Activated CD4-positive, alpha-beta T cell treated with anti-CD3 and anti-CD28 coated beads, Interleukin-2, amount 10 ng/mL, durations not matched to agents 7 days and 5 days (primary cell): Measurements from ENCODE around the gene ZNF700. TPM values are rescaled to one million over a fixed set of nuclear protein-coding genes. Genes with fewer than 3 reads are reported as not detected.
"Not testable (repeated sequence)": the region's sequence is repeated elsewhere in the genome, so short reads cannot be mapped to it uniquely, and the experiment has no call there.

Source experiments
- CTCF ChIA-PET: fragments of 350-600 bp; sonication (Branson Sonifier 250); formaldehyde crosslinking; loops from one replicate; lab custom pipeline; 2021; ENCODE audit warnings: antibody characterized with exemption; lab: Charles Lee
- POLR2A ChIA-PET: fragments of 350-600 bp; sonication (Branson Sonifier 250); formaldehyde crosslinking; loops from one replicate; lab custom pipeline; 2021; ENCODE audit warnings: antibody characterized with exemption; lab: Charles Lee
- DNase-seq: peaks from one replicate; pipeline ENCODE4 v3.0.0-alpha.2; 2020
- H3K27ac Mint-ChIP-seq: one replicate; pipeline ENCODE4 v1.8.0; 2021; ENCODE audit warnings: mild to moderate bottlenecking, moderate library complexity, mixed read lengths
- H3K27me3 Mint-ChIP-seq: one replicate; pipeline ENCODE4 v1.8.0; 2021; ENCODE audit warnings: mixed read lengths
- H3K36me3 Mint-ChIP-seq: one replicate; pipeline ENCODE4 v1.8.0; 2021; ENCODE audit warnings: low read depth, mixed read lengths
- H3K4me1 Mint-ChIP-seq: one replicate; pipeline ENCODE4 v1.8.0; 2021; ENCODE audit warnings: mixed read lengths
- H3K4me3 Mint-ChIP-seq: one replicate; pipeline ENCODE4 v1.8.0; 2021; ENCODE audit warnings: mild to moderate bottlenecking, moderate library complexity, mixed read lengths
- H3K9me3 Mint-ChIP-seq: one replicate; pipeline ENCODE4 v1.8.0; 2021; ENCODE audit warnings: mixed read lengths
- total RNA-seq, 2 experiments: library from RNA; stranded (reverse); gene quantifications; one replicate each; pipeline ENCODE4 v1.2.3, GENCODE V29; 2021

Gene ZNF700
- total RNA-seq, 2 experiments from 2014 or later, result 21.2 to 22.1 TPM

DNA sequence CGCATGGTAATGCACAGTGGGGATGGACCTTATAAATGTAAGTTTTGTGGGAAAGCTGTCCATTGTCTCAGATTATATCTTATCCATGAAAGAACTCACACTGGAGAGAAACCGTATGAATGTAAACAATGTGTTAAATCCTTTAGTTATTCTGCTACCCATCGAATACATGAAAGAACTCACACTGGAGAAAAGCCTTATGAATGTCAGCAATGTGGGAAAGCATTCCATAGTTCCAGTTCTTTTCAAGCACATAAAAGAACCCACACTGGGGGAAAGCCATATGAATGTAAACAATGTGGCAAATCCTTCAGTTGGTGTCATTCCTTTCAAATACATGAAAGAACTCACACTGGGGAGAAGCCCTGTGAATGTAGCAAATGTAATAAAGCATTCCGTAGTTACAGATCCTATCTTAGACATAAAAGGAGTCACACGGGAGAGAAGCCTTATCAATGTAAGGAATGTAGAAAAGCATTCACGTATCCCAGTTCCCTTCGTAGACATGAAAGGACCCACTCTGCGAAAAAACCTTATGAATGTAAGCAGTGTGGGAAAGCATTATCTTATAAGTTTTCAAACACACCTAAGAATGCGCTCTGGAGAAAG, 53.7 kb downstream of the ZNF700 start:
- no peak overlapping the region for H3K27ac Mint-ChIP-seq

DNA sequence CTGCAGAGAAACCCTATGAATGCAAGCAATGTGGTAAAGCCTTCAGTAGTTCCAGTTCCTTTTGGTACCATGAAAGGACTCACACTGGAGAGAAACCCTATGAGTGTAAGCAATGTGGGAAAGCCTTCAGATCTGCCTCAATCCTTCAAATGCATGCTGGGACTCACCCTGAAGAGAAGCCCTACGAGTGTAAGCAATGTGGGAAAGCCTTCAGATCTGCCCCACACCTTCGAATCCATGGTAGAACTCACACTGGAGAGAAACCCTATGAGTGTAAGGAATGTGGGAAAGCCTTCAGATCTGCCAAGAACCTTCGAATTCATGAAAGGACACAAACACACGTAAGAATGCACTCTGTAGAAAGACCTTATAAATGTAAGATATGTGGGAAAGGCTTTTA, 54.6 kb downstream of the ZNF700 start:
- Mint-ChIP-seq H3K27me3 (no peaks in the 10 kb centered on the region), H3K36me3 (peaks cover 35% of the 10 kb centered on the region), H3K4me1 (no peaks in the 10 kb centered on the region), H3K9me3 (peaks cover 61% of the 10 kb centered on the region), H3K27ac (no peak overlapping the region), H3K4me3 (no peak overlapping the region)
- no peak for DNase-seq
- POLR2A ChIA-PET, result no interaction called here
- CTCF ChIA-PET, result no interaction called here

More for the DNA sequence above, 53.7 kb downstream of the ZNF700 start:
- no peak for DNase-seq
- Mint-ChIP-seq H3K9me3 (peaks cover 61% of the 10 kb centered on the region), H3K4me3 (no peak overlapping the region), H3K36me3 (peaks cover 39% of the 10 kb centered on the region), H3K4me1 (no peaks in the 10 kb centered on the region), H3K27me3 (no peaks in the 10 kb centered on the region)
- ChIA-PET POLR2A (no interaction called here), CTCF (no interaction called here)

DNA sequence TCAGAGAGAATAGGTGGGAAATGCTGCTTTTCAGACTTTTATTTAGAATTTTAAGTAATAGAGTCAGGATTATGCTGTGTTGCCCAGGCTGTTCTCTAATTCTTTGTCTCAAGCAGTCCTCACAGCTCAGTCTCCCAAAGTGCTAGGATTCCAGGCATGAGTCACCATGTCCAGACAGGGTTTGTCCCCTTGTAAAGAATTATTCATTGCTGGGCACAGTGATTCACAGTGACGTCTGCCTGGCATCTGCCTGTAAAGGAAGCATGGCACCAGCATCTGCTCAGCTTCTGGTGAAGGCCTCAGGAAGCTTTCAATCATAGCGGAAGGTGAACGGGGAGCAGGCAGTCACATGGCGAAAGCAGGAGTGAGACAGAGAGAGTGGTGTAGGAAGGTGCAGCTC, 57.6 kb downstream of the ZNF700 start:
- Mint-ChIP-seq H3K27ac (no peak overlapping the region), H3K4me1 (peaks cover 3% of the 10 kb centered on the region), H3K36me3 (peaks cover 23% of the 10 kb centered on the region), H3K4me3 (no peak overlapping the region), H3K9me3 (peaks cover 49% of the 10 kb centered on the region), H3K27me3 (no peaks in the 10 kb centered on the region)
- no peak for DNase-seq
- CTCF ChIA-PET, result interaction anchor here (0.5 to 0.6 kb wide), 2 partner anchors 28 to 161 kb away, joined by 3 read pairs; no protein-coding TSS in a partner anchor
- POLR2A ChIA-PET, result no interaction called here

DNA sequence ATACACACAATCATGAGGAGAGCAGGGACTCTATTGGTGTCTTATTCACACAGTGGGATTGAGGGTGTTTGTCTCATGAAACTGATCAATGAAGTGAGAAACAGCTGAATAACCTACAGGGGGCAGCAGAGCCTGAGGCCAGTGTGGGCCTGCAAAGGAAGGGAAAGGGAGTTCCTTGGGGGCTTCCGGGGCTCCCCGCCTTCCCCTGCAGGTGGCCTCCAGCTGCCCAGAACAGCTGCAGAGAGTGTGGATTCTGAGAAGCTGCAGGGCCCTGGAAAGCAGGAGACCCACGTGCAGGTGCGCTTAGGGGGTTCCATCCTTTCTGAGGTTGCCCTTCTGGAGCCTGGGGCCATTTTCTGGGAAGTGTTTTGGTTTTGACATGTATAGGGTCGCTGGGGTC, 60.1 kb downstream of the ZNF700 start:
- Mint-ChIP-seq H3K27me3 (no peaks in the 10 kb centered on the region), H3K27ac (no peak overlapping the region), H3K4me1 (peaks cover 8% of the 10 kb centered on the region), H3K4me3 (no peak overlapping the region), H3K36me3 (peaks cover 1% of the 10 kb centered on the region), H3K9me3 (peaks cover 24% of the 10 kb centered on the region)
- no peak for DNase-seq
- CTCF ChIA-PET, result no interaction called here
- POLR2A ChIA-PET, result interaction anchor here (0.9 kb wide), 1 partner anchor 21 kb away, joined by 4 read pairs; no protein-coding TSS in a partner anchor

DNA sequence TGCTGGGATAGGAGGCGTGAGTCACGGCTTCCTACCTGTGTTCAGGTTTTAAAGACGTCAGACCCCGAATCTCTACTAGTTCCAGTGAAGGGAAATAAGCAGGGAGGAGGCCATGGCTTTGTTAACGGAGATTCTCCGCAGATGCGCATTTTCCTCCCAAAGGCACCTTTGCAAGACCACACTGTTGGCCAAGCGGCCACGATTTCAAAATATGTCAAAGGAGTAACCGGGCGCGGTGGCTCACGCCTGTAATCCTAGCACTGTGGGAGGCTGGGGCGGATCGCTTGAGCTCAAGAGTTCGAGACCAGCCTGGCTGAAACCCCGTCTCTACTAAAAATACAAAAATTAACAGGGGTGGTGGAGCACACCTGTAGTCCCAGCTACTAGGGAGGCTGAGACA, 61.8 kb downstream of the ZNF700 start:
- H3K4me3 Mint-ChIP-seq, result peak overlapping the region; percentile 98

DNA sequence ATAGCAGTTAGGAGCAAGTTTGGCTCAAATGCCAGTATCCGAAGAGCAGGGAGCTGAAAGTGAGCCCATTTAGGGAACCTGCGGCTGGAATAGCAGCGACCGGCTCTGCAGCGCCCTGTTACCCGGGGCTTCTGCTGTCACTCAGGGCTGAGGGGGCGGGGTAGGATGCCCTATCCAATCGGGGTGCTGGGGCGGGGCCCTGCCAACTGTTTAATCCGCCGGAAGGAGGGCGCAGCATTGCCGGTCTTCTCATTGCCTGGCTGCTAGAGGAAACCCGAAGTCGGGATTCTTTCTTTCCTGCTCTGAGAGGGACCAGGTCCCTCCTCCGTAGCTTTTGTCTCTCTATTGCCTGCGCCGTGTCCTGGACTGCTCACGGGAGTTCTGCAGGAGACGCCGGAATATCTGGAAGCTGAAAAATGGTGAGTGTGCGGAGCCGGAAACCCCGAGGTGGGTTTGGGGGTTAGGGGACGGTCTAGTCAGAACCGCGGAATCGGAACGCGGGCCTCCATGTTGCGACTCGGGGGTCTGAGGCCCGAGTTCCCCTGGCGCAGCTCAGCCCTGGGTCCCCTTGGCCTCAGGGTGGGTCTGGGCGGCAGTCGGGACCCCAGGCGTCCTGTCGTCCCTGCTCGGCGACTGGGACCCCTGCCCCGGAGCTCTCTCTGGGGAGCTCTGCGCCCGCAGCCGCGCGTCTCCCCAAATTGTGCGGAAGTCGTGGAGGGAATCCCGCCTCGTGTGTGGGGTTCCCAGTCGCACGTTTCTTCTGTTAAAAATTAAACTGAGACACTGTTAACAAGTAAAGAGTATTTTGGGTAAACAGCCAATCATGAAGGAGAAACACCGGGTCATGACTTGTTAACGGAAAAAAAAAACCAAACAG, 62.7 kb downstream of the ZNF700 start:
- CTCF ChIA-PET, result interaction anchor here (0.6 to 4.8 kb wide), 10 partner anchors 22 to 245 kb away, joined by 3 to 42 read pairs (median 4); partner anchors contain the start of genes ZNF20, ZNF491 and ZNF700
- peaks cover 9% of the 10 kb centered on the region for H3K9me3 Mint-ChIP-seq
- DNase-seq, result peak; percentile 96
- peaks cover 13% of the 10 kb centered on the region for H3K36me3 Mint-ChIP-seq
- peak overlapping the region; percentile 98 for H3K4me3 Mint-ChIP-seq
- POLR2A ChIA-PET, result interaction anchor here (1.0 to 1.2 kb wide), 3 partner anchors 12 to 64 kb away, joined by 3 to 5 read pairs (median 5); no protein-coding TSS in a partner anchor
- H3K27ac Mint-ChIP-seq, result peak overlapping the region; percentile 98
- peaks cover 22% of the 10 kb centered on the region for H3K4me1 Mint-ChIP-seq
- H3K27me3 Mint-ChIP-seq, result no peaks in the 10 kb centered on the region

More for the DNA sequence above, 61.8 kb downstream of the ZNF700 start:
- peaks cover 15% of the 10 kb centered on the region for H3K9me3 Mint-ChIP-seq
- POLR2A ChIA-PET, result no interaction called here
- peaks cover 18% of the 10 kb centered on the region for H3K4me1 Mint-ChIP-seq
- CTCF ChIA-PET, result interaction anchor here (1.0 to 4.8 kb wide), 3 partner anchors 63 to 189 kb away, joined by 3 to 42 read pairs (median 11); partner anchors contain the start of genes ZNF20, ZNF491 and ZNF700
- H3K27ac Mint-ChIP-seq, result no peak overlapping the region
- no peak for DNase-seq
- H3K36me3 Mint-ChIP-seq, result peaks cover 8% of the 10 kb centered on the region
- no peaks in the 10 kb centered on the region for H3K27me3 Mint-ChIP-seq

DNA sequence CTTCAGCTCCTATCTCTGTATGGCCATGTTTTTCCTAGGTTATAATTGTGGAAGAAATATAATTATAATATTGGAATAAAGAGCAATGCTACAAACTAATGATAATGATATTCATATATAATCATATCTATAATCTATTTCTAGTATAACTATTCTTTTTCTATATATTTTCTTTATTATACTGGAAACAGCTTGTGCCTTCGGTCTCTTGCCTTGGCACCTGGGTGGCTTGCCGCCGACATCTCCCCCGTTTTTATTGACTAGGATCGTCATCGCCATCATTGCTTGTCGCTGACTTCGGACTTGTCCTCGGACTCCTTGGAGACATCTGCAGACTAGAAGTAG, 64.2 kb downstream of the ZNF700 start:
- H3K4me1 Mint-ChIP-seq, result peaks cover 27% of the 10 kb centered on the region
- peaks cover 23% of the 10 kb centered on the region for H3K36me3 Mint-ChIP-seq
- ChIA-PET CTCF (interaction anchor here (0.6 to 4.8 kb wide), 9 partner anchors 14 to 487 kb away, joined by 3 to 42 read pairs (median 3); partner anchors contain the start of genes ZNF20, ZNF491 and ZNF700), POLR2A (interaction anchor here (0.8 to 1.2 kb wide), 3 partner anchors 21 to 66 kb away, joined by 3 to 5 read pairs (median 5); no protein-coding TSS in a partner anchor)
- H3K27ac Mint-ChIP-seq, result peak overlapping the region; percentile 98
- H3K27me3 Mint-ChIP-seq, result no peaks in the 10 kb centered on the region
- H3K9me3 Mint-ChIP-seq, result peaks cover 5% of the 10 kb centered on the region
- DNase-seq, result no peak
- peak overlapping the region; percentile 98 for H3K4me3 Mint-ChIP-seq

DNA sequence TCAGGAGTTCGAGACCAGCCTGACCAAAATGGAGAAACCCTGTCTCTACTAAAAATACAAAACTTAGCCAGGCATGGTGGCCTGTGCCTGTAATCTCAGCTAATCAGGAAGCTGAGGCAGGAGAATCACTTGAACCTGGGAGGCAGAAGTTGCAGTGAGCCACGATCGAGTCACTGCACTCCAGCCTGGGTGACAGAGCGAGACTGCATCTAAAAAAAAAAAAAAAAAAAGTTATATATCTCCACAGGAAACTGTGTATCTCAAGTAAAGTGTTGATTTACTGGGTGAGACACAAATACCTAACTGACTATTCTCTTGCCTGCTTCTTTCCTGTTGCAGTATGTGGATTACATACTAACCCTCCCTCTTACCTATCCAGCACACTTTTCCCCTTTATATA, 67.0 kb downstream of the ZNF700 start:
- DNase-seq, H3K9me3 Mint-ChIP-seq, H3K27me3 Mint-ChIP-seq, CTCF ChIA-PET, POLR2A ChIA-PET, H3K27ac Mint-ChIP-seq, H3K4me3 Mint-ChIP-seq: not testable (repeated sequence)
- Mint-ChIP-seq H3K4me1 (peaks cover 27% of the 10 kb centered on the region), H3K36me3 (peaks cover 34% of the 10 kb centered on the region)

DNA sequence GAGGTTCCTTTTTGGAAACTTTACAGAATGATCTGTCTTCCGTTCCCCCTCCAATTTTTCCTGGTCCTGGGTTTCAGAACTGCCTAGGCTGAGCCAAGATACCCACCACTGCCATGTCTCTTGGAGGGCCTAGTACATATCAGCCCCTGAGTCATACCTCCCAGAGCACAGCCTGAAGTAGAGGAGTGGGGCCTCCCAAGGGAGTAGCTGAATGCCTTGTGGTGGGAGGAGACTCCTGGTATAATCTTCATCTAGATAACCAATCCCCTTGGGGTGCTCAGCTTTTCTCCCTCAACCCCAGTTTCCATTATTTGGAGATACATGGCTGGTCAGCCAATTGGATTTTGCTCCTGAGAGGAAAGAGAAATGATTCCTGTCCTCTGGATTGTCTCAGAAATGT, 70.3 kb downstream of the ZNF700 start:
- Mint-ChIP-seq H3K4me1 (peaks cover 28% of the 10 kb centered on the region), H3K4me3 (no peak overlapping the region), H3K9me3 (peaks cover 19% of the 10 kb centered on the region), H3K27ac (no peak overlapping the region), H3K36me3 (peaks cover 51% of the 10 kb centered on the region), H3K27me3 (no peaks in the 10 kb centered on the region)
- CTCF ChIA-PET, result interaction anchor here (0.7 kb wide), 1 partner anchor 425 kb away, joined by 4 read pairs; no protein-coding TSS in a partner anchor
- POLR2A ChIA-PET, result no interaction called here
- DNase-seq, result no peak

Other genes with a start within 250 kb of the ZNF700 start
- 1 to 10 TPM; 6.7 to 7.4 TPM for gene ZNF823, start 186.2 kb upstream of the ZNF700 start, total RNA-seq
- gene ZNF441, start 158.1 kb upstream of the ZNF700 start, total RNA-seq, result 1 to 10 TPM; 7.3 to 8.2 TPM
- 1 to 10 TPM; 1.1 to 1.4 TPM for gene ZNF491, start 126.6 kb upstream of the ZNF700 start, total RNA-seq
- 10 to 100 TPM; 13.6 to 16.3 TPM for gene ZNF440, start 110.8 kb upstream of the ZNF700 start, total RNA-seq
- 1 to 10 TPM; 8.3 to 9.7 TPM for gene ZNF439, start 76.4 kb upstream of the ZNF700 start, total RNA-seq
- gene ZNF69, start 37.3 kb upstream of the ZNF700 start, total RNA-seq, result 1 to 10 TPM; 4.2 to 4.5 TPM
- 1 to 10 TPM; 1.9 to 2.1 TPM for gene ZNF763, start 39.9 kb downstream of the ZNF700 start, total RNA-seq
- gene ZNF433, start 110.6 kb downstream of the ZNF700 start, total RNA-seq, result under 1 TPM; 0.10 to 0.33 TPM
- under 1 TPM; 0.12 to 0.52 TPM for gene ZNF878, start 127.9 kb downstream of the ZNF700 start, total RNA-seq
- 1 to 10 TPM; 3.5 to 3.6 TPM for gene ZNF844, start 139.6 kb downstream of the ZNF700 start, total RNA-seq
- 1 to 10 TPM; 3.7 to 4.2 TPM for gene ZNF20, start 215.2 kb downstream of the ZNF700 start, total RNA-seq
- gene ZNF625, start 231.6 kb downstream of the ZNF700 start, total RNA-seq, result 1 to 10 TPM; 6.1 to 6.7 TPM
- 10 to 100 TPM; 14.5 to 17.4 TPM for gene ZNF136, start 238.0 kb downstream of the ZNF700 start, total RNA-seq